A549 (cell line): ENCODE results near the gene SLC4A7.
A peak's percentile ranks its signal among the peaks of the same experiment; 100 is the strongest.
"Not testable (repeated sequence)": the region's sequence is repeated elsewhere in the genome, so short reads cannot be mapped to it uniquely, and the experiment has no call there.

ENCODE experiments used
- CBX2 ChIP-seq: fragments of 200-600 bp; sonication (generic); IDR thresholded peaks from 2 replicates; pipeline ENCODE4 v1.6.1; 2016; ENCODE audit warnings: low read depth, mild to moderate bottlenecking, borderline replicate concordance
- CEBPB ChIP-seq, 2 experiments: fragments of >200 bp in 1 of 2; sonication (Bioruptor Twin) in 1 of 2; formaldehyde crosslinking in 1 of 2; IDR thresholded peaks; 2 replicates each; pipeline ENCODE4 v1.6.1; 2012 to 2016
- EHMT2 ChIP-seq: fragments of 200-600 bp; sonication (generic); IDR thresholded peaks from 2 replicates; pipeline ENCODE4 v1.6.1; 2016; ENCODE audit warnings: antibody characterized with exemption, low read depth, mild to moderate bottlenecking, moderate library complexity
- EP300 ChIP-seq, 2 experiments: fragments of >200 bp; sonication (Bioruptor Twin); formaldehyde crosslinking; IDR thresholded peaks; 2 replicates in 1 of 2; 3 replicates in 1 of 2; pipeline ENCODE4 v1.6.1; 2016 to 2017
- NFE2L2 ChIP-seq: fragments of 150-350 bp; conservative IDR thresholded peaks from 2 replicates; pipeline ENCODE4 v1.6.1; 2014; ENCODE audit warnings: low read length
- POLR2A ChIP-seq: IDR thresholded peaks from 2 replicates; pipeline ENCODE4 v1.6.1; 2012; ENCODE audit warnings: mild to moderate bottlenecking, low read length
- RAD21 ChIP-seq, 2 experiments: fragments of >200 bp in 1 of 2; sonication (Bioruptor Twin) in 1 of 2; formaldehyde crosslinking in 1 of 2; IDR thresholded peaks in 1 of 2; conservative IDR thresholded peaks in 1 of 2; 2 replicates in 1 of 2; 3 replicates in 1 of 2; pipeline ENCODE4 v1.6.1; 2012 to 2018; ENCODE audit warnings: inconsistent platforms in 1 of 2
- REST ChIP-seq: fragments of 200-600 bp; sonication (generic); IDR thresholded peaks from 2 replicates; pipeline ENCODE4 v1.6.1; 2016; ENCODE audit warnings: antibody characterized with exemption, mild to moderate bottlenecking, moderate library complexity
- ZFP36 ChIP-seq: fragments of 450-650 bp; IDR thresholded peaks from 2 replicates; pipeline ENCODE4 v1.6.1; 2014; ENCODE audit warnings: borderline replicate concordance; ENCODE audit not compliant: partially characterized antibody
- TF ChIP-seq, protein P1 (sequence below): fragments of >200 bp; sonication (Bioruptor Twin); formaldehyde crosslinking; IDR thresholded peaks from 3 replicates; pipeline ENCODE4 v1.5.1; 2016
- TF ChIP-seq, protein P2 (sequence below): fragments of >200 bp; sonication (Bioruptor Twin); formaldehyde crosslinking; IDR thresholded peaks from 3 replicates; pipeline ENCODE4 v1.6.1; 2016

GRCh38 chr3:27424812-27425521 is 59.2 kb downstream of the SLC4A7 start:
- not testable (repeated sequence) for TF ChIP-seq NFE2L2; CBX2; ZFP36; EHMT2; EP300 (IDR thresholded peaks at IDR 0.05); POLR2A; RAD21 (conservative IDR thresholded peaks at IDR 0.05 in 1 of 2, IDR thresholded peaks at IDR 0.05 in 1 of 2); REST
- TF ChIP-seq, protein P1, sequence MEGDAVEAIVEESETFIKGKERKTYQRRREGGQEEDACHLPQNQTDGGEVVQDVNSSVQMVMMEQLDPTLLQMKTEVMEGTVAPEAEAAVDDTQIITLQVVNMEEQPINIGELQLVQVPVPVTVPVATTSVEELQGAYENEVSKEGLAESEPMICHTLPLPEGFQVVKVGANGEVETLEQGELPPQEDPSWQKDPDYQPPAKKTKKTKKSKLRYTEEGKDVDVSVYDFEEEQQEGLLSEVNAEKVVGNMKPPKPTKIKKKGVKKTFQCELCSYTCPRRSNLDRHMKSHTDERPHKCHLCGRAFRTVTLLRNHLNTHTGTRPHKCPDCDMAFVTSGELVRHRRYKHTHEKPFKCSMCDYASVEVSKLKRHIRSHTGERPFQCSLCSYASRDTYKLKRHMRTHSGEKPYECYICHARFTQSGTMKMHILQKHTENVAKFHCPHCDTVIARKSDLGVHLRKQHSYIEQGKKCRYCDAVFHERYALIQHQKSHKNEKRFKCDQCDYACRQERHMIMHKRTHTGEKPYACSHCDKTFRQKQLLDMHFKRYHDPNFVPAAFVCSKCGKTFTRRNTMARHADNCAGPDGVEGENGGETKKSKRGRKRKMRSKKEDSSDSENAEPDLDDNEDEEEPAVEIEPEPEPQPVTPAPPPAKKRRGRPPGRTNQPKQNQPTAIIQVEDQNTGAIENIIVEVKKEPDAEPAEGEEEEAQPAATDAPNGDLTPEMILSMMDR: not testable (repeated sequence)
- TF ChIP-seq, protein P2, sequence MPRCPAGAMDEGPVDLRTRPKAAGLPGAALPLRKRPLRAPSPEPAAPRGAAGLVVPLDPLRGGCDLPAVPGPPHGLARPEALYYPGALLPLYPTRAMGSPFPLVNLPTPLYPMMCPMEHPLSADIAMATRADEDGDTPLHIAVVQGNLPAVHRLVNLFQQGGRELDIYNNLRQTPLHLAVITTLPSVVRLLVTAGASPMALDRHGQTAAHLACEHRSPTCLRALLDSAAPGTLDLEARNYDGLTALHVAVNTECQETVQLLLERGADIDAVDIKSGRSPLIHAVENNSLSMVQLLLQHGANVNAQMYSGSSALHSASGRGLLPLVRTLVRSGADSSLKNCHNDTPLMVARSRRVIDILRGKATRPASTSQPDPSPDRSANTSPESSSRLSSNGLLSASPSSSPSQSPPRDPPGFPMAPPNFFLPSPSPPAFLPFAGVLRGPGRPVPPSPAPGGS: not testable (repeated sequence)
- peak; percentile 66 to 87; a peak in 3 of 4 replicates for TF ChIP-seq CEBPB (IDR thresholded peaks at IDR 0.05)
